Stimulated activated CD8-positive, alpha-beta memory T cell treated with anti-CD3 and anti-CD28 coated beads, Interleukin-15, amount 100 ng/mL, for 1 hour (primary cell): Measurements from ENCODE around the gene EDIL3.
"Not testable (repeated sequence)": the region's sequence is repeated elsewhere in the genome, so short reads cannot be mapped to it uniquely, and the experiment has no call there.

Experiments
- DNase-seq: peaks from one replicate; pipeline ENCODE4 v3.0.0-alpha.2; 2020; ENCODE audit warnings: low read depth

The EDIL3 gene

GRCh38 chr5:84378961-84379360 lies 5.7 kb downstream of the EDIL3 start:
- no peak for DNase-seq

- no peak for DNase-seq
These were observed 6.3 kb downstream of the EDIL3 start for GRCh38 chr5:84378420-84378819.

- no peak for DNase-seq
These were observed 8.3 kb downstream of the EDIL3 start for GRCh38 chr5:84376346-84376745.

- no peak for DNase-seq
These were observed 10.1 kb downstream of the EDIL3 start for GRCh38 chr5:84374568-84374967.

- DNase-seq: no peak
These were observed 11.2 kb downstream of the EDIL3 start for GRCh38 chr5:84373506-84373905.

- DNase-seq: no peak
These were observed 12.5 kb downstream of the EDIL3 start for GRCh38 chr5:84372066-84372695.

GRCh38 chr5:84370176-84370575 lies 14.5 kb downstream of the EDIL3 start:
- no peak for DNase-seq

- no peak for DNase-seq
These were observed 20.6 kb downstream of the EDIL3 start for GRCh38 chr5:84364043-84364442.

- no peak for DNase-seq
These were observed 22.5 kb downstream of the EDIL3 start for GRCh38 chr5:84362061-84362720.

GRCh38 chr5:84361572-84361971 lies 23.1 kb downstream of the EDIL3 start:
- no peak for DNase-seq

- DNase-seq: no peak
These were observed 24.6 kb downstream of the EDIL3 start for GRCh38 chr5:84360056-84360455.

GRCh38 chr5:84354101-84354500 lies 30.6 kb downstream of the EDIL3 start:
- DNase-seq: no peak

- DNase-seq: no peak
These were observed 39.9 kb downstream of the EDIL3 start for GRCh38 chr5:84344788-84345187.

GRCh38 chr5:84343171-84343570 lies 41.5 kb downstream of the EDIL3 start:
- no peak for DNase-seq

- no peak for DNase-seq
These were observed 52.6 kb downstream of the EDIL3 start for GRCh38 chr5:84332106-84332505.

- DNase-seq: no peak
These were observed 57.1 kb downstream of the EDIL3 start for GRCh38 chr5:84327591-84327990.

GRCh38 chr5:84322646-84323045 lies 62.0 kb downstream of the EDIL3 start:
- DNase-seq: no peak

- not testable (repeated sequence) for DNase-seq
These were observed 66.9 kb downstream of the EDIL3 start for GRCh38 chr5:84317826-84318225.

- DNase-seq: not testable (repeated sequence)
These were observed 72.4 kb downstream of the EDIL3 start for GRCh38 chr5:84312280-84312679.

- not testable (repeated sequence) for DNase-seq
These were observed 74.8 kb downstream of the EDIL3 start for GRCh38 chr5:84309850-84310249.

- no peak for DNase-seq
These were observed 78.1 kb downstream of the EDIL3 start for GRCh38 chr5:84306601-84307000.

- no peak for DNase-seq
These were observed 80.1 kb downstream of the EDIL3 start for GRCh38 chr5:84304599-84304998.

GRCh38 chr5:84303315-84303714 lies 81.4 kb downstream of the EDIL3 start:
- no peak for DNase-seq

- no peak for DNase-seq
These were observed 83.1 kb downstream of the EDIL3 start for GRCh38 chr5:84301535-84301934.
